Transverse colon (tissue), 4 donors: ENCODE data around the gene PCBP3. TPM values are rescaled to one million over a fixed set of nuclear protein-coding genes. Genes with fewer than 3 reads are reported as not detected.

Experiments
- DNase-seq: peaks from one replicate; pipeline ENCODE4 v3.0.0-alpha.2; 2019
- H3K27ac ChIP-seq, 4 donors: fragments of 200-600 bp; sonication (generic); 2 replicates each; pipeline ENCODE4 v1.5.1; 2016 to 2018; ENCODE audit warnings: inconsistent platforms in 4 of 4
- H3K27me3 ChIP-seq: fragments of 200-600 bp; sonication (generic); 2 replicates; pipeline ENCODE4 v1.5.1; 2017; ENCODE audit warnings: inconsistent platforms
- H3K36me3 ChIP-seq, 4 donors: fragments of 200-600 bp; sonication (generic); 2 replicates each; pipeline ENCODE4 v1.5.1; 2017 to 2019; ENCODE audit warnings: inconsistent platforms in 4 of 4
- H3K4me1 ChIP-seq, 4 donors: fragments of 200-600 bp; sonication (generic); 2 replicates each; pipeline ENCODE4 v1.5.1; 2017 to 2020; ENCODE audit warnings: inconsistent platforms in 4 of 4
- H3K4me3 ChIP-seq, 4 donors: fragments of 200-600 bp; sonication (generic); 1 replicate in 1 of 4; 2 replicates in 3 of 4; pipeline versions ENCODE4 v1.5.1 to v1.6.1; 2017 to 2019; ENCODE audit warnings: inconsistent platforms in 4 of 4
- H3K9me3 ChIP-seq, 2 donors: fragments of 200-600 bp; sonication (generic); 2 replicates each; pipeline ENCODE4 v1.5.1; 2017 to 2019; ENCODE audit warnings: inconsistent platforms in 2 of 2
- CTCF ChIP-seq, 5 experiments: fragments of 200-600 bp in 3 of 5; fragments of 450-650 bp in 2 of 5; sonication (generic) in 3 of 5; IDR thresholded peaks; 1 replicate in 2 of 5; 2 replicates in 3 of 5; pipeline ENCODE4 v1.5.1; 2016 to 2017; ENCODE audit warnings: antibody characterized with exemption in 5 of 5, inconsistent platforms in 3 of 5, mild to moderate bottlenecking in 2 of 5, moderate library complexity in 1 of 5
- EP300 ChIP-seq: sonication (generic); formaldehyde crosslinking; IDR thresholded peaks from one replicate; pipeline ENCODE4 v1.6.1; 2017; ENCODE audit warnings: antibody characterized with exemption, low read depth
- POLR2A ChIP-seq: fragments of 450-650 bp; IDR thresholded peaks from one replicate; pipeline ENCODE4 v1.6.1; 2016; ENCODE audit warnings: antibody characterized with exemption, mild to moderate bottlenecking, moderate library complexity
- POLR2AphosphoS5 ChIP-seq, 3 donors: sonication (generic); formaldehyde crosslinking; IDR thresholded peaks; one replicate each; pipeline ENCODE4 v1.6.1; 2016; ENCODE audit warnings: antibody characterized with exemption in 3 of 3
- WGBS, 2 donors: methylation state at CpG; one replicate each; pipeline ENCODE4 v1.1.5; 2018; ENCODE audit warnings: low coverage in 1 of 2; 5-methylcytosine and 5-hydroxymethylcytosine counted together
- in situ Hi-C, 4 donors: fragments of 200-750 bp; cut with MboI; loops; one replicate each; pipeline versions ENCODE4 v1.15.0 to v1.15.1; 2017; ENCODE audit warnings: low sequenced_read_pairs in 3 of 4, low pct_ligation_motif_present in 1 of 4, low pct_unique_long_range_greater_than_20kb in 1 of 4
- intact Hi-C: fragments of 100-400 bp; cut with DNase I; formaldehyde crosslinking; loops from one replicate; pipeline ENCODE4 v1.15.1; 2023; ENCODE audit warnings: low total_unique reads
- total RNA-seq, 4 donors: library from RNA; depleted of rRNA; stranded (reverse); fragments of >200 nt; gene quantifications; one replicate each; pipeline ENCODE4 v1.1.0, GENCODE V29; 2016

Gene PCBP3
- total RNA-seq, 4 donors from 2014 or later: 0.80 to 7.8 (median 5.3) TPM

GRCh38 chr21:45889961-45890360 lies 246.4 kb downstream of the PCBP3 start:
- H3K36me3 ChIP-seq: no peaks in the 10 kb centered on the region
- H3K4me1 ChIP-seq: peaks cover 0 to 23% (median 20%) of the 10 kb centered on the region in 4 donors
- no peak for DNase-seq
- peak overlapping the region in 3 of 4 donors; percentile 7 to 62 (median 9) for H3K27ac ChIP-seq
- no peaks in the 10 kb centered on the region for H3K9me3 ChIP-seq
- H3K27me3 ChIP-seq: no peaks in the 10 kb centered on the region
- peak in 1 of 3 donors; percentile 39 for TF ChIP-seq POLR2AphosphoS5 (IDR thresholded peaks at IDR 0.05)
- TF ChIP-seq POLR2A: no peak
- intact Hi-C loops (no loop called here), in situ Hi-C loops (loop anchor here in 1 of 4 donors (10.0 kb wide), 1 partner anchor 1015 kb away; the partner anchor contains the start of gene PTTG1IP)
- H3K4me3 ChIP-seq: no peak overlapping the region
- WGBS, 2 donors: 50 to 56% methylated on average over 4 to 10 of the region's 10 CpGs

- Histone ChIP-seq H3K4me1 (peaks cover 0 to 22% (median 20%) of the 10 kb centered on the region in 4 donors), H3K36me3 (no peaks in the 10 kb centered on the region), H3K27me3 (no peaks in the 10 kb centered on the region), H3K9me3 (no peaks in the 10 kb centered on the region), H3K27ac (peak overlapping the region in 2 of 4 donors; percentile 36 to 48), H3K4me3 (no peak overlapping the region)
- WGBS, 2 donors: 73% methylated on average over 26 of the region's 26 CpGs; no CpG with 5 or more reads in 1 of the 2 donors
- TF ChIP-seq CTCF (IDR thresholded peaks at IDR 0.05) (no peak), POLR2AphosphoS5 (IDR thresholded peaks at IDR 0.05) (no peak), EP300 (no peak)
- no peak for DNase-seq
- in situ Hi-C loops (loop anchor here in 1 of 4 donors (10.0 kb wide), 1 partner anchor 1017 kb away; the partner anchor contains the start of gene PTTG1IP), intact Hi-C loops (no loop called here)
Measured at GRCh38 chr21:45891388-45892155, 248.0 kb downstream of the PCBP3 start.

GRCh38 chr21:45892156-45892915 lies 248.8 kb downstream of the PCBP3 start:
- peak; percentile 31 for DNase-seq
- H3K27me3 ChIP-seq: no peaks in the 10 kb centered on the region
- no peaks in the 10 kb centered on the region for H3K9me3 ChIP-seq
- intact Hi-C loops (no loop called here), in situ Hi-C loops (loop anchor here in 1 of 4 donors (10.0 kb wide), 1 partner anchor 1018 kb away; the partner anchor contains the start of gene PTTG1IP)
- peak overlapping the region in 2 of 4 donors; percentile 36 to 48 for H3K27ac ChIP-seq
- no peak for TF ChIP-seq CTCF (IDR thresholded peaks at IDR 0.05)
- no peak for TF ChIP-seq POLR2A
- TF ChIP-seq POLR2AphosphoS5 (IDR thresholded peaks at IDR 0.05): no peak
- H3K4me3 ChIP-seq: no peak overlapping the region
- 52 to 100% methylated on average over 1 to 25 of the region's 26 CpGs for WGBS, 2 donors
- peaks cover 0 to 18% (median 15%) of the 10 kb centered on the region in 4 donors for H3K4me1 ChIP-seq
- no peaks in the 10 kb centered on the region for H3K36me3 ChIP-seq

GRCh38 chr21:45892916-45893739 lies 249.6 kb downstream of the PCBP3 start:
- no peak for DNase-seq
- H3K27ac ChIP-seq: peak overlapping the region in 2 of 4 donors; percentile 51 to 62
- 80% methylated on average over 1 to 11 of the region's 11 CpGs for WGBS, 2 donors

More at GRCh38 chr21:45892916-45893739, 249.6 kb downstream of the PCBP3 start:
- no peak for TF ChIP-seq POLR2A
- no peak for TF ChIP-seq CTCF (IDR thresholded peaks at IDR 0.05)
- no peak for TF ChIP-seq EP300
- Histone ChIP-seq H3K27me3 (no peaks in the 10 kb centered on the region), H3K9me3 (no peaks in the 10 kb centered on the region), H3K36me3 (no peaks in the 10 kb centered on the region), H3K4me3 (no peak overlapping the region), H3K4me1 (peaks cover 0 to 18% (median 14%) of the 10 kb centered on the region in 4 donors)
- intact Hi-C loops (no loop called here), in situ Hi-C loops (loop anchor here in 1 of 4 donors (10.0 kb wide), 1 partner anchor 1018 kb away; the partner anchor contains the start of gene PTTG1IP)
